ENCODE results near the gene COG2.
A peak's percentile ranks its signal among the peaks of the same experiment; 100 is the strongest.

The COG2 gene

GRCh38 chr1:230682274-230682673 lies 40.0 kb downstream of the COG2 start:
- Histone ChIP-seq H3K9me3 (ENCODE audit: control insufficient read depth, insufficient read depth, low read depth, low read length) (no peaks in the 10 kb centered on the region), H3K4me1 (ENCODE audit: control insufficient read depth, insufficient read depth, low read length) (peaks cover 13% of the 10 kb centered on the region; the same call in 1 of the 2 replicates), H3K4me3 (ENCODE audit: low read depth, low read length) (no peak overlapping the region), H3K36me3 (ENCODE audit: control insufficient read depth in 2 of 2, insufficient read depth in 1 of 2, low read length in 2 of 2) (peaks cover 35 to 86% of the 10 kb centered on the region in 2 experiments), H3K27ac (ENCODE audit: extremely low read depth, low read depth, low read length) (no peak overlapping the region)
- POLR2A ChIA-PET, result interaction anchor here (1.8 to 1.9 kb wide), 2 partner anchors 9 to 39 kb away, joined by 5 to 7 read pairs; no protein-coding TSS in a partner anchor
- no peak for TF ChIP-seq ZNF221 (tag by site-specific recombination; IDR thresholded peaks at IDR 0.05; ENCODE audit: borderline replicate concordance)
- peak; percentile 78 for TF ChIP-seq FEZF1 (tag by site-specific recombination; IDR thresholded peaks at IDR 0.05)
- CTCF ChIA-PET, result interaction anchor here (0.8 to 3.3 kb wide), 4 partner anchors 9 to 500 kb away, joined by 3 to 19 read pairs (median 4); partner anchors contain the start of gene COG2

GRCh38 chr1:230682882-230683610 lies 40.8 kb downstream of the COG2 start:
- TF ChIP-seq ZFP3 (tag by site-specific recombination; IDR thresholded peaks at IDR 0.05; ENCODE audit: low read depth) (no peak), ZNF148 (tag by site-specific recombination; IDR thresholded peaks at IDR 0.05; ENCODE audit: borderline replicate concordance) (no peak), ZNF10 (tag by site-specific recombination; IDR thresholded peaks at IDR 0.05) (no peak), ZNF133 (tag by site-specific recombination; IDR thresholded peaks at IDR 0.05) (no peak), MEIS1 (CRISPR knock-in tag; IDR thresholded peaks at IDR 0.05; ENCODE audit: borderline replicate concordance) (no peak)
- TF ChIP-seq, protein P1, sequence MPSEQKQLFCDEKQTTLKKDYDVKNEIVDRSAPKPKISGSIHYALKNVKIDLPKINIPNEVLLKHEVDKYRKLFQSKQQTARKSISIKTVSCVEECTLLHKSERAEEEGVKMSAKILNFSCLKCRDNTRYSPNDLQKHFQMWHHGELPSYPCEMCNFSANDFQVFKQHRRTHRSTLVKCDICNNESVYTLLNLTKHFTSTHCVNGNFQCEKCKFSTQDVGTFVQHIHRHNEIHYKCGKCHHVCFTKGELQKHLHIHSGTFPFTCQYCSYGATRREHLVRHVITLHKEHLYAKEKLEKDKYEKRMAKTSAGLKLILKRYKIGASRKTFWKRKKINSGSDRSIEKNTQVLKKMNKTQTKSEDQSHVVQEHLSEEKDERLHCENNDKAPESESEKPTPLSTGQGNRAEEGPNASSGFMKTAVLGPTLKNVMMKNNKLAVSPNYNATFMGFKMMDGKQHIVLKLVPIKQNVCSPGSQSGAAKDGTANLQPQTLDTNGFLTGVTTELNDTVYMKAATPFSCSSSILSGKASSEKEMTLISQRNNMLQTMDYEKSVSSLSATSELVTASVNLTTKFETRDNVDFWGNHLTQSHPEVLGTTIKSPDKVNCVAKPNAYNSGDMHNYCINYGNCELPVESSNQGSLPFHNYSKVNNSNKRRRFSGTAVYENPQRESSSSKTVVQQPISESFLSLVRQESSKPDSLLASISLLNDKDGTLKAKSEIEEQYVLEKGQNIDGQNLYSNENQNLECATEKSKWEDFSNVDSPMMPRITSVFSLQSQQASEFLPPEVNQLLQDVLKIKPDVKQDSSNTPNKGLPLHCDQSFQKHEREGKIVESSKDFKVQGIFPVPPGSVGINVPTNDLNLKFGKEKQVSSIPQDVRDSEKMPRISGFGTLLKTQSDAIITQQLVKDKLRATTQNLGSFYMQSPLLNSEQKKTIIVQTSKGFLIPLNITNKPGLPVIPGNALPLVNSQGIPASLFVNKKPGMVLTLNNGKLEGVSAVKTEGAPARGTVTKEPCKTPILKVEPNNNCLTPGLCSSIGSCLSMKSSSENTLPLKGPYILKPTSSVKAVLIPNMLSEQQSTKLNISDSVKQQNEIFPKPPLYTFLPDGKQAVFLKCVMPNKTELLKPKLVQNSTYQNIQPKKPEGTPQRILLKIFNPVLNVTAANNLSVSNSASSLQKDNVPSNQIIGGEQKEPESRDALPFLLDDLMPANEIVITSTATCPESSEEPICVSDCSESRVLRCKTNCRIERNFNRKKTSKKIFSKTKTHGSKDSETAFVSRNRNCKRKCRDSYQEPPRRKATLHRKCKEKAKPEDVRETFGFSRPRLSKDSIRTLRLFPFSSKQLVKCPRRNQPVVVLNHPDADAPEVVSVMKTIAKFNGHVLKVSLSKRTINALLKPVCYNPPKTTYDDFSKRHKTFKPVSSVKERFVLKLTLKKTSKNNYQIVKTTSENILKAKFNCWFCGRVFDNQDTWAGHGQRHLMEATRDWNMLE (tag by site-specific recombination; conservative IDR thresholded peaks at IDR 0.05; ENCODE audit: low read depth), result no peak
- Histone ChIP-seq H3K36me3 (ENCODE audit: control insufficient read depth in 2 of 2, insufficient read depth in 1 of 2, low read length in 2 of 2) (peaks cover 38 to 84% of the 10 kb centered on the region in 2 experiments), H3K4me1 (ENCODE audit: control insufficient read depth, insufficient read depth, low read length) (peaks cover 13% of the 10 kb centered on the region; the same call in 1 of the 2 replicates), H3K4me3 (ENCODE audit: low read depth, low read length) (no peak overlapping the region), H3K9me3 (ENCODE audit: control insufficient read depth, insufficient read depth, low read depth, low read length) (no peaks in the 10 kb centered on the region), H3K27ac (ENCODE audit: extremely low read depth, low read depth, low read length) (no peak overlapping the region)
- ChIA-PET POLR2A (interaction anchor here (1.9 kb wide), 1 partner anchor 10 kb away, joined by 5 read pairs; no protein-coding TSS in a partner anchor), CTCF (interaction anchor here (0.6 to 3.3 kb wide), 3 partner anchors 12 to 499 kb away, joined by 3 to 19 read pairs (median 3); partner anchors contain the start of gene COG2)

GRCh38 chr1:230684146-230684545 lies 41.9 kb downstream of the COG2 start:
- no peak overlapping the region for H3K4me3 ChIP-seq (ENCODE audit: low read depth, low read length)
- peaks cover 13% of the 10 kb centered on the region; the same call in 1 of the 2 replicates for H3K4me1 ChIP-seq (ENCODE audit: control insufficient read depth, insufficient read depth, low read length)
- ChIA-PET POLR2A (no interaction called here), CTCF (no interaction called here)
- no peak overlapping the region for H3K27ac ChIP-seq (ENCODE audit: extremely low read depth, low read depth, low read length)
- no peak for TF ChIP-seq ZNF214 (tag by site-specific recombination; IDR thresholded peaks at IDR 0.05; ENCODE audit: borderline replicate concordance)
- no peak for TF ChIP-seq MEIS1 (CRISPR knock-in tag; IDR thresholded peaks at IDR 0.05; ENCODE audit: borderline replicate concordance)
- TF ChIP-seq ZNF121 (tag by site-specific recombination; IDR thresholded peaks at IDR 0.05), result no peak
- TF ChIP-seq ZNF302 (tag by site-specific recombination; IDR thresholded peaks at IDR 0.05; ENCODE audit: low read depth), result no peak
- no peak for TF ChIP-seq KLF10 (tag by site-specific recombination; IDR thresholded peaks at IDR 0.05)
- TF ChIP-seq GFI1B (tag by site-specific recombination; IDR thresholded peaks at IDR 0.05), result no peak
- TF ChIP-seq KLF9 (tag by site-specific recombination; IDR thresholded peaks at IDR 0.05; ENCODE audit: low read depth), result no peak
- TF ChIP-seq ZNF571 (tag by site-specific recombination; IDR thresholded peaks at IDR 0.05), result no peak
- TF ChIP-seq ZBTB8A (tag by site-specific recombination; IDR thresholded peaks at IDR 0.05), result no peak
- TF ChIP-seq, protein P2, sequence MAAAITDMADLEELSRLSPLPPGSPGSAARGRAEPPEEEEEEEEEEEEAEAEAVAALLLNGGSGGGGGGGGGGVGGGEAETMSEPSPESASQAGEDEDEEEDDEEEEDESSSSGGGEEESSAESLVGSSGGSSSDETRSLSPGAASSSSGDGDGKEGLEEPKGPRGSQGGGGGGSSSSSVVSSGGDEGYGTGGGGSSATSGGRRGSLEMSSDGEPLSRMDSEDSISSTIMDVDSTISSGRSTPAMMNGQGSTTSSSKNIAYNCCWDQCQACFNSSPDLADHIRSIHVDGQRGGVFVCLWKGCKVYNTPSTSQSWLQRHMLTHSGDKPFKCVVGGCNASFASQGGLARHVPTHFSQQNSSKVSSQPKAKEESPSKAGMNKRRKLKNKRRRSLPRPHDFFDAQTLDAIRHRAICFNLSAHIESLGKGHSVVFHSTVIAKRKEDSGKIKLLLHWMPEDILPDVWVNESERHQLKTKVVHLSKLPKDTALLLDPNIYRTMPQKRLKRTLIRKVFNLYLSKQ (tag by site-specific recombination; IDR thresholded peaks at IDR 0.05; ENCODE audit: borderline replicate concordance), result no peak
- H3K36me3 ChIP-seq (ENCODE audit: control insufficient read depth in 2 of 2, insufficient read depth in 1 of 2, low read length in 2 of 2), result peaks cover 48 to 81% of the 10 kb centered on the region in 2 experiments
- H3K9me3 ChIP-seq (ENCODE audit: control insufficient read depth, insufficient read depth, low read depth, low read length), result no peaks in the 10 kb centered on the region
